ENCODE data around the gene ANXA2. TPM values are rescaled to one million over a fixed set of nuclear protein-coding genes. Genes with fewer than 3 reads are reported as not detected.

The ANXA2 gene
- total RNA-seq, 1 experiment from 2014 or later: 1,903 TPM

- BruUV-seq (replicated peaks): no TSS peak
- DNase-seq (ENCODE audit: low read depth, low spot score) (no peak), ATAC-seq (no peak; the same call in 1 of the 2 replicates)
- Histone ChIP-seq H3K4me3 (ENCODE audit: low read depth in 2 of 2, low read length in 2 of 2) (no peak overlapping the region), H3K27me3 (ENCODE audit: control insufficient read depth, insufficient read depth, low read length) (no peaks in the 10 kb centered on the region), H3K27ac (ENCODE audit: low read length) (peak overlapping the region; percentile 100), H3K4me1 (ENCODE audit: control insufficient read depth, insufficient read depth, low read length) (peaks cover 73% of the 10 kb centered on the region), H3K9me3 (ENCODE audit: control insufficient read depth, insufficient read depth, low read depth, low read length) (no peaks in the 10 kb centered on the region), H3K36me3 (ENCODE audit: control insufficient read depth, insufficient read depth, low read length) (peaks cover 41% of the 10 kb centered on the region)
- ChIA-PET CTCF (interaction anchor here (0.5 to 1.6 kb wide), 2 partner anchors 36 to 834 kb away, joined by 5 to 9 read pairs; no protein-coding TSS in a partner anchor), POLR2A (interaction anchor here (0.5 to 1.9 kb wide), 4 partner anchors 11 to 47 kb away, joined by 4 to 6 read pairs (median 6); no protein-coding TSS in a partner anchor)
- TF ChIP-seq POLR2AphosphoS5 (IDR thresholded peaks at IDR 0.05; ENCODE audit: low read depth, low read length) (no peak; the same call in none of the 2 replicates), REST (IDR thresholded peaks at IDR 0.05; ENCODE audit: insufficient read depth in 1 of 2, low read depth in 2 of 2, low read length in 1 of 2) (no peak), CTCF (IDR thresholded peaks at IDR 0.05) (no peak; the same call in 1 of the 2 replicates)
- in situ Hi-C loops (cut with HindIII; ENCODE audit: low pct_unique_long_range_greater_than_20kb, low sequenced_read_pairs) (loop anchor here (5.0 kb wide), 1 partner anchor 79 kb away; no protein-coding TSS in a partner anchor), intact Hi-C loops (cut with micrococcal nuclease; ENCODE audit: unreplicated experiment) (loop anchor here (10.0 kb wide), 1 partner anchor 82 kb away; no protein-coding TSS in a partner anchor)
Measured at GRCh38 chr15:60363087-60363549, 34.7 kb downstream of the ANXA2 start.

- TF ChIP-seq SIN3A (IDR thresholded peaks at IDR 0.05; ENCODE audit: borderline replicate concordance, insufficient read depth, low read depth, low read length) (no peak), TCF7L2 (IDR thresholded peaks at IDR 0.05; ENCODE audit: low read depth, low read length) (no peak), POLR2AphosphoS5 (IDR thresholded peaks at IDR 0.05; ENCODE audit: low read depth, low read length) (no peak; the same call in 1 of the 2 replicates), CTCF (IDR thresholded peaks at IDR 0.05) (no peak), REST (IDR thresholded peaks at IDR 0.05; ENCODE audit: insufficient read depth in 1 of 2, low read depth in 2 of 2, low read length in 1 of 2) (no peak)
- H3K4me1 ChIP-seq (ENCODE audit: control insufficient read depth, insufficient read depth, low read length): peaks cover 77% of the 10 kb centered on the region
- no peak overlapping the region for H3K4me3 ChIP-seq (ENCODE audit: low read depth in 2 of 2, low read length in 2 of 2)
- H3K36me3 ChIP-seq (ENCODE audit: control insufficient read depth, insufficient read depth, low read length): peaks cover 46% of the 10 kb centered on the region
- ATAC-seq (peak; percentile 47), DNase-seq (ENCODE audit: low read depth, low spot score) (peak; percentile 88)
- no peaks in the 10 kb centered on the region for H3K27me3 ChIP-seq (ENCODE audit: control insufficient read depth, insufficient read depth, low read length)
- H3K27ac ChIP-seq (ENCODE audit: low read length): peak overlapping the region; percentile 100
- intact Hi-C loops (cut with micrococcal nuclease; ENCODE audit: unreplicated experiment): loop anchor here (10.0 kb wide), 1 partner anchor 82 kb away; no protein-coding TSS in a partner anchor
- H3K9me3 ChIP-seq (ENCODE audit: control insufficient read depth, insufficient read depth, low read depth, low read length): no peaks in the 10 kb centered on the region
- no TSS peak for BruUV-seq (replicated peaks)
- CTCF ChIA-PET: interaction anchor here (0.5 to 1.6 kb wide), 2 partner anchors 36 to 833 kb away, joined by 5 to 9 read pairs; no protein-coding TSS in a partner anchor
- in situ Hi-C loops (cut with HindIII; ENCODE audit: low pct_unique_long_range_greater_than_20kb, low sequenced_read_pairs): loop anchor here (5.0 kb wide), 1 partner anchor 80 kb away; no protein-coding TSS in a partner anchor
- POLR2A ChIA-PET: interaction anchor here (0.5 to 1.9 kb wide), 7 partner anchors 12 to 282 kb away, joined by 3 to 13 read pairs (median 6); no protein-coding TSS in a partner anchor
Measured at GRCh38 chr15:60362321-60363086, 35.3 kb downstream of the ANXA2 start.

Data from Panc1 (cell line).